ENCODE data around the gene TMBIM4.

- no peak for TF ChIP-seq CTCF (IDR thresholded peaks at IDR 0.05)
- TF ChIP-seq POLR2A (IDR thresholded peaks at IDR 0.05), result no peak
Measured at GRCh38 chr12:66210840-66211239, 41.0 kb upstream of the TMBIM4 start.

All from lower leg skin (tissue), 3 donors.